ENCODE measurements around the gene POMGNT2. TPM values are rescaled to one million over a fixed set of nuclear protein-coding genes. Genes with fewer than 3 reads are reported as not detected.
A peak's percentile ranks its signal among the peaks of the same experiment; 100 is the strongest.

The POMGNT2 gene
- total RNA-seq, 4 donors from 2014 or later: 20.4 to 72.8 (median 52.4) TPM

DNA sequence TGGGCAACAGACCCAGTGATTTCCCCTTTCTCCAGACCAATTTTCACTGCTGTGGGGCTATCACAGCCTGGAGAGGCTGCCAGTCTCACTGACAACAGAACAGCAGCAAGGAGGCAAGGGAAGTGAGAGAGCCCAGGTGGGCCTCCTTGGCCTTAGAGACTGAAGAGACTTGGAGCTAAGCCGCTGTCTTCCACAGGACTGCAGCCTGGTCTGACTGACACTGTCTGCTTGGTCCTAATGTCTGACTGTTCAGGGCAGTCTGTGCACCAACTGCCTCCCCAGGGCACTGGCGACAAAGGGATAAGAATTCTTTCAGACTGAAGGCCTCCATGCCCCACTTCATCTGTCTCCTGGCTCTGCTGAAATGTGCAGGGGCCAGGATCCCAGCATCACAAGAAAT lies 11.5 kb downstream of the POMGNT2 start:
- in situ Hi-C loops (cut with MboI; ENCODE audit: low sequenced_read_pairs in 4 of 4): loop anchor here in 1 of 4 donors (25.0 kb wide), 1 partner anchor 132 kb away; no protein-coding TSS in a partner anchor

DNA sequence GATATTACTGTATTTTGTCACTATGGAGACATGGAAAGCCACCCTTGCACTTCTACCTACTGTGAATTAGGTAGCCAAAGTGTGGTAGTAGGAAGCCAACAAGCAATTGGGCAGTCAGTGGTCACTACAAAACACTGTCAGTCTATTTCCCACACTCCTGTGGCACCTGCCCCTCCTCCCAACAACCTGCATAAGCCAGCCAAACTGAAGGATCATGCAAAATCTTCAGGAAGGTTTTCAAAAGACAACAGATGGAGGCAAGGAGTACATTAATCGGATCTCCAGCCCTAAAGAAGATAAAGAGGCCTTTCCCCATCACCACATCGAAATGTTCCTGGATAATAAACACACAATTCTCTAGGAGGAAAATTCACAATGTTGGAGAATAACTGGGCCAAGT lies 11.9 kb downstream of the POMGNT2 start:
- intact Hi-C loops (cut with DNase I; ENCODE audit: low total_unique reads): no loop called here
- H3K4me1 ChIP-seq: peaks cover 49 to 52% of the 10 kb centered on the region in 2 donors
- H3K27ac ChIP-seq: peak overlapping the region in 2 of 4 donors; percentile 65 to 68
- in situ Hi-C loops (cut with MboI; ENCODE audit: low sequenced_read_pairs in 4 of 4): loop anchor here in 1 of 4 donors (25.0 kb wide), 1 partner anchor 132 kb away; no protein-coding TSS in a partner anchor
- H3K9me3 ChIP-seq: no peaks in the 10 kb centered on the region
- TF ChIP-seq, protein P1, sequence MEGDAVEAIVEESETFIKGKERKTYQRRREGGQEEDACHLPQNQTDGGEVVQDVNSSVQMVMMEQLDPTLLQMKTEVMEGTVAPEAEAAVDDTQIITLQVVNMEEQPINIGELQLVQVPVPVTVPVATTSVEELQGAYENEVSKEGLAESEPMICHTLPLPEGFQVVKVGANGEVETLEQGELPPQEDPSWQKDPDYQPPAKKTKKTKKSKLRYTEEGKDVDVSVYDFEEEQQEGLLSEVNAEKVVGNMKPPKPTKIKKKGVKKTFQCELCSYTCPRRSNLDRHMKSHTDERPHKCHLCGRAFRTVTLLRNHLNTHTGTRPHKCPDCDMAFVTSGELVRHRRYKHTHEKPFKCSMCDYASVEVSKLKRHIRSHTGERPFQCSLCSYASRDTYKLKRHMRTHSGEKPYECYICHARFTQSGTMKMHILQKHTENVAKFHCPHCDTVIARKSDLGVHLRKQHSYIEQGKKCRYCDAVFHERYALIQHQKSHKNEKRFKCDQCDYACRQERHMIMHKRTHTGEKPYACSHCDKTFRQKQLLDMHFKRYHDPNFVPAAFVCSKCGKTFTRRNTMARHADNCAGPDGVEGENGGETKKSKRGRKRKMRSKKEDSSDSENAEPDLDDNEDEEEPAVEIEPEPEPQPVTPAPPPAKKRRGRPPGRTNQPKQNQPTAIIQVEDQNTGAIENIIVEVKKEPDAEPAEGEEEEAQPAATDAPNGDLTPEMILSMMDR (IDR thresholded peaks at IDR 0.05 in 4 of 5, conservative IDR thresholded peaks at IDR 0.05 in 1 of 5): no peak
- no peak for TF ChIP-seq POLR2A (IDR thresholded peaks at IDR 0.05)
- no peak overlapping the region for H3K4me3 ChIP-seq
- H3K36me3 ChIP-seq: no peaks in the 10 kb centered on the region
- no peak for ATAC-seq
- no peak for DNase-seq
- no peaks in the 10 kb centered on the region for H3K27me3 ChIP-seq

More for the DNA sequence above, 11.5 kb downstream of the POMGNT2 start:
- H3K4me3 ChIP-seq: no peak overlapping the region
- no peaks in the 10 kb centered on the region for H3K27me3 ChIP-seq
- peak overlapping the region; percentile 4 to 68 (median 52) for H3K27ac ChIP-seq
- TF ChIP-seq, protein P1 (IDR thresholded peaks at IDR 0.05 in 4 of 5, conservative IDR thresholded peaks at IDR 0.05 in 1 of 5): no peak
- no peak for TF ChIP-seq POLR2A (IDR thresholded peaks at IDR 0.05)
- H3K9me3 ChIP-seq: no peaks in the 10 kb centered on the region
- intact Hi-C loops (cut with DNase I; ENCODE audit: low total_unique reads): no loop called here
- no peaks in the 10 kb centered on the region for H3K36me3 ChIP-seq
- ATAC-seq (no peak), DNase-seq (no peak)
- H3K4me1 ChIP-seq: peaks cover 49 to 52% of the 10 kb centered on the region in 2 donors

DNA sequence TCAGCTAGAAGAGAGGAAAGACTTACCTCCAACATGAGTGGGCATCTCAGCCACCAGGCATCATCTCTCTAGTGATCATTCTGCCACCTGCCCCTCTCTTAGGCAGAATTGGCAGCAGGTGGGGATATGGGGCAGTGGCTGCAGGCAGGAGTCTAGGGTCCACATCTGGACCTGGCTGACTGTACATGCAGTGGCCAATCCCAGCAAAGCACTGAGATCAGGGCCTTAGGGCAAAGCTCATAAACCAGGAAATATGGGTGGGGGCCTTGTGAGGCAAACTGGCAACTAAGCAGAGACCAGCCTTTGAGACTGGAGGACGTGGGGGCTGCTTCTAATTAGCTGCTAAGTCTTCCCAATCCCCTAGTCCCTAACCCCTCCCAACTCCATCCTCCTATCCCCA lies 12.9 kb downstream of the POMGNT2 start:
- TF ChIP-seq POLR2A (IDR thresholded peaks at IDR 0.05): no peak
- TF ChIP-seq, protein P1 (IDR thresholded peaks at IDR 0.05 in 4 of 5, conservative IDR thresholded peaks at IDR 0.05 in 1 of 5): no peak
- Histone ChIP-seq H3K9me3 (no peaks in the 10 kb centered on the region), H3K27ac (no peak overlapping the region), H3K4me3 (no peak overlapping the region), H3K36me3 (no peaks in the 10 kb centered on the region), H3K4me1 (peaks cover 49 to 52% of the 10 kb centered on the region in 2 donors), H3K27me3 (no peaks in the 10 kb centered on the region)
- in situ Hi-C loops (cut with MboI; ENCODE audit: low sequenced_read_pairs in 4 of 4): loop anchor here in 1 of 4 donors (25.0 kb wide), 1 partner anchor 131 kb away; no protein-coding TSS in a partner anchor
- DNase-seq: no peak
- intact Hi-C loops (cut with DNase I; ENCODE audit: low total_unique reads): no loop called here
- ATAC-seq: no peak

DNA sequence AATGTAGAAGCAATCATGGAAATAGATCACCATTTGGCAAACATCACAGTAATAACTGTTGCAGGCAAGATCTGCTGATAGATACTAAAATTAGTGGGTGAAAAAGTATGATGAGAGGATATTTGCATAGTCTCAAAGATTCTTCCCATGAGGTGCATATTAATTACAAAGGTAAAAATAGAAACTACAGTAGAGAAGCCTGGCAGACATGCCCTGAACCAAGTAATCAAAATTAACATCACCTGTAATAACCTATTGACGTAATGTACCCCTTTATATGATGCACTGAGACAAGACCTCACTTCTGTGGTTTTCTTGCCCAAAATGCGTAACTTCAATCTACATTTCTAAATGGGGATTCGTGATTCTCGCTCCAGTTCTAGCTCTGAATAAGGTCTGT lies 14.4 kb downstream of the POMGNT2 start:
- Histone ChIP-seq H3K4me1 (peaks cover 46 to 48% of the 10 kb centered on the region in 2 donors), H3K27ac (no peak overlapping the region), H3K4me3 (no peak overlapping the region), H3K27me3 (no peaks in the 10 kb centered on the region), H3K9me3 (no peaks in the 10 kb centered on the region), H3K36me3 (no peaks in the 10 kb centered on the region)
- intact Hi-C loops (cut with DNase I; ENCODE audit: low total_unique reads): no loop called here
- in situ Hi-C loops (cut with MboI; ENCODE audit: low sequenced_read_pairs in 4 of 4): loop anchor here in 1 of 4 donors (25.0 kb wide), 1 partner anchor 129 kb away; no protein-coding TSS in a partner anchor
- ATAC-seq: no peak
- TF ChIP-seq, protein P1 (IDR thresholded peaks at IDR 0.05 in 4 of 5, conservative IDR thresholded peaks at IDR 0.05 in 1 of 5): no peak
- no peak for TF ChIP-seq POLR2A (IDR thresholded peaks at IDR 0.05)
- DNase-seq: no peak

All from gastrocnemius medialis (tissue), 4 donors.